KOPT-K1 (cell line): ENCODE results near the gene FMNL2.

ENCODE experiments used
- H3K27ac ChIP-seq: fragments of 200-600 bp; sonication (generic); 2 replicates; pipeline ENCODE4 v1.5.1; 2016; ENCODE audit warnings: antibody characterized with exemption, mild to moderate bottlenecking, low read depth, low read length; ENCODE audit not compliant: poor library complexity, severe bottlenecking
- H3K36me3 ChIP-seq: fragments of 200-600 bp; sonication (generic); 2 replicates; pipeline ENCODE4 v1.5.1; 2017; ENCODE audit warnings: antibody characterized with exemption, mild to moderate bottlenecking, low read length, moderate library complexity; ENCODE audit not compliant: insufficient read depth
- H3K9me3 ChIP-seq: fragments of 200-600 bp; sonication (generic); 2 replicates; pipeline ENCODE4 v1.5.1; 2017; ENCODE audit warnings: antibody characterized with exemption, low read length, mild to moderate bottlenecking; ENCODE audit not compliant: insufficient read depth, poor library complexity, severe bottlenecking

Gene FMNL2

GRCh38 chr2:152497481-152498052 lies 162.6 kb downstream of the FMNL2 start:
- Histone ChIP-seq H3K27ac (no peak overlapping the region), H3K9me3 (no peaks in the 10 kb centered on the region), H3K36me3 (no peaks in the 10 kb centered on the region)

DNA sequence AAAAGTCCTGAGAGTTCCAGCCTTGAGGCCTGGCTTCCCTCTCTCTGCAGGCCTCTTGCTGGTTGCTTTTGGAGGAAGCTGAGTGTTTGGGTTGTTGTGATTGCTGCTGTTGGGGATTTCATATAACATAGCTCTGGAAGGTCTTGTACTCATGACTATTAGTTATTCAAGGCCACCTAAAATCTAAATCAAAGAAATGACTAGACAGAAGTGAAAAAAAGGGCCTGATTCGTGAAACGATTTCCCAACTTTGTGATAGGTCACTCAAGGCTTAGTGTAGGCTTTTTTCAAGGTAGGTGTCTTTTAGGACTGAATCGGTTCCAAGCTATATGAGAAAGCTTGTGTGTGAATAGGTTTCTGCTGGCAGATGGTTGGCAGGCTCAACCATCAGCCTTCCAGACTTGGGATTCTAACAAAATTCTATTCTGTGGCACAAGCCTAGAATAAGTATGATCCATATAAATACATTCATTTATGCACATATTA lies 164.4 kb downstream of the FMNL2 start:
- Histone ChIP-seq H3K27ac (no peak overlapping the region), H3K9me3 (no peaks in the 10 kb centered on the region), H3K36me3 (no peaks in the 10 kb centered on the region)

GRCh38 chr2:152499896-152500735 lies 165.1 kb downstream of the FMNL2 start:
- H3K9me3 ChIP-seq, result no peaks in the 10 kb centered on the region
- H3K27ac ChIP-seq, result no peak overlapping the region
- no peaks in the 10 kb centered on the region for H3K36me3 ChIP-seq

GRCh38 chr2:152500772-152501171 lies 165.8 kb downstream of the FMNL2 start:
- H3K36me3 ChIP-seq, result no peaks in the 10 kb centered on the region
- no peaks in the 10 kb centered on the region for H3K9me3 ChIP-seq
- no peak overlapping the region for H3K27ac ChIP-seq

GRCh38 chr2:152501666-152502065 lies 166.7 kb downstream of the FMNL2 start:
- Histone ChIP-seq H3K27ac (no peak overlapping the region), H3K36me3 (no peaks in the 10 kb centered on the region), H3K9me3 (no peaks in the 10 kb centered on the region)

DNA sequence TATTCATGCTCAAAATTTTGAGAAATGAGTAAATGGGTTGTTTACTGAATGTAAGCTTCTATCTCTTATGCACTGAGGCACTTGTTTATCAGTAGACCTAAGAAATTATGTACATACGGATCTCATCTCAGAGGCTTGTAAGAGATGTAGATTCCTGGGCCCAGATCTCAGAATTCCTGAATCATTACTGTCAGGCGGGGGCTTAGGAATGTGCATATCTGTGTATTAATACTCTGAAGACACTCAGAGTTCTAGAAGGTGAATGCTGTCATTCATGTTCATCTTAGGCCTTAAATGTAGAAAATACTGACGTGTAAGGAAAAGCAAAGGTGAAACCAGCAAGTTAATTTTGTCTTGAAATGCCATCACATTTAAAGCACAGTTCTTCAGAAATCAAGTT lies 169.6 kb downstream of the FMNL2 start:
- H3K27ac ChIP-seq, result no peak overlapping the region
- no peaks in the 10 kb centered on the region for H3K9me3 ChIP-seq
- H3K36me3 ChIP-seq, result no peaks in the 10 kb centered on the region

GRCh38 chr2:152505495-152505906 lies 170.5 kb downstream of the FMNL2 start:
- Histone ChIP-seq H3K36me3 (no peaks in the 10 kb centered on the region), H3K9me3 (no peaks in the 10 kb centered on the region), H3K27ac (no peak overlapping the region)

DNA sequence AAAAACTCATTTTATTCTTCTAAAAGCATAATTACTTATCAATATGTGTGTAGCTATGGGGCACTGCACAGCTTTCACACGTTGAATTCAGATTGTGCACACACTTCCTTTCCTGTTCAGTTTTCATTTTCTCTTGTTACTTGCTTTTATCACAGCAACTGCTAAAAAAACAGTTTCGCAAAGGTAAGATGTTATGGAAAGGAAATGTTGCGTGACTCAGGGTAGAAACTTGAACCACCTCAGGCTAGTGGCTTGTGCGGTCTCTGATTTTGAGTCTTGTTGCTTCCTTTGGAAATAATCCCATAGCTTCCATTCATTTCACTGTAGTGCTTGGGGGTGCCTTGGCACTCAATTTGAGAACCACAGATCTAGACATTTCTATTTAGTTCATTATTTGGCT lies 171.9 kb downstream of the FMNL2 start:
- Histone ChIP-seq H3K9me3 (no peaks in the 10 kb centered on the region), H3K27ac (no peak overlapping the region)

GRCh38 chr2:152507907-152508306 lies 172.9 kb downstream of the FMNL2 start:
- no peak overlapping the region for H3K27ac ChIP-seq
- no peaks in the 10 kb centered on the region for H3K9me3 ChIP-seq
- no peaks in the 10 kb centered on the region for H3K36me3 ChIP-seq

More for the DNA sequence above, 171.9 kb downstream of the FMNL2 start:
- H3K36me3 ChIP-seq, result no peaks in the 10 kb centered on the region

GRCh38 chr2:152508446-152508845 lies 173.5 kb downstream of the FMNL2 start:
- H3K27ac ChIP-seq, result no peak overlapping the region
- H3K36me3 ChIP-seq, result no peaks in the 10 kb centered on the region
- H3K9me3 ChIP-seq, result no peaks in the 10 kb centered on the region

DNA sequence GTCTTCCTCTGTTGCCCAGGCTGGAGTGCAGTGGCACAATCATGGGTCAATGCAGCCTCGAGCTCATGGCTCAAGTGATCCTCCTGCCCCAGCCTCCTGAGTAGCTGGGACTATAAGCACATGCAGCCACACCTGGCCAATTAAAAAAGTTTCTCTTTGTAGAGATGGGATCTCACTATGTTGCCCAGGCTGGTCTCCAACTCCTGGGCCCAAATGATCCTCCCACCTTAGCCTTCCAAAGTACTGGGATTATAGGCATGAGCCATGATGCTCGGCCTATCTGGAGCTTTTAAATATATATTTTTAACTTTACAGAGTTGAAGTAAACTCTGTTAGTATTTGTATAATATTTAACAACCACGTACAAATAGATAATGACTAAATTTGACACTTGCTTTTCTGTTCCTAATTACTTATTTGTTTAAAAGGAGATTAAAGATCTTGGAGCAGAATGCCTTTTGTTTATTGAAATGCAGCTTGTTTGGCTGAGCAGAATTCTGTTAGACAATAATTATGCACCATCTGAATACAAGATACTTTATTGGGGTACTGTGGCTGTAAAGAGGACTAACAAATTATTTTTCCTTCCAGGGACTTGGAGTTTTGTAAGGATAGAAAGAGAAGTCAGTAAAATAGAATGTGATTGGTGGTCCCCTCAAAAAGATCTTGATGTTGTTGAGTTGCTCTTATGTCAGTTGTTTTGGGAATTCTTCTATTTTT lies 175.0 kb downstream of the FMNL2 start:
- Histone ChIP-seq H3K36me3 (no peaks in the 10 kb centered on the region), H3K27ac (no peak overlapping the region), H3K9me3 (no peaks in the 10 kb centered on the region)

GRCh38 chr2:152510621-152511020 lies 175.6 kb downstream of the FMNL2 start:
- Histone ChIP-seq H3K9me3 (no peaks in the 10 kb centered on the region), H3K27ac (no peak overlapping the region), H3K36me3 (no peaks in the 10 kb centered on the region)

DNA sequence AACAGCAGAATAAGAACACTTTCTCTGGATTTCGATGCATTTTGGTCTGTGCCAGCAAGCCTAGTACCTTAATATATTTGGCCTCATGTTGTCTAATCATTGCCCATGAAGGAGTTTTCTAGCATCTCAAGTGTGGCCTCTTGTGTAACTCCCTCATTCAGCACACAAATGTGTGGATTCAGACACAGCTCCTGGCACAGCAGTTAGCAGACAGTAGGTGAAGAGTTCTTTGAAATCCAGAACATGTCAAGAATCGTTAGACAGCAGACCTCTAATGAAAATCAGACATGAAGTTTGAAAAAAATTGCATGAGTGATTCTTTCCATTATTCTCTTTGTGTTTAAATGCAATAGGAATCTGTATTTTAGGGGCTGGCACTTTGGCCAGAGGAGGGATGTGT lies 177.0 kb downstream of the FMNL2 start:
- Histone ChIP-seq H3K9me3 (no peaks in the 10 kb centered on the region), H3K36me3 (no peaks in the 10 kb centered on the region), H3K27ac (no peak overlapping the region)

GRCh38 chr2:152513029-152513428 lies 178.1 kb downstream of the FMNL2 start:
- Histone ChIP-seq H3K36me3 (no peaks in the 10 kb centered on the region), H3K9me3 (no peaks in the 10 kb centered on the region), H3K27ac (no peak overlapping the region)

GRCh38 chr2:152513681-152514080 lies 178.7 kb downstream of the FMNL2 start:
- no peaks in the 10 kb centered on the region for H3K36me3 ChIP-seq
- H3K9me3 ChIP-seq, result no peaks in the 10 kb centered on the region
- H3K27ac ChIP-seq, result no peak overlapping the region
